GM21825 (cell line): ENCODE results near the gene SAC3D1.
A peak's percentile ranks its signal among the peaks of the same experiment; 100 is the strongest.
"Not testable (repeated sequence)": the region's sequence is repeated elsewhere in the genome, so short reads cannot be mapped to it uniquely, and the experiment has no call there.

Source experiments
- ATAC-seq: cut with Tn5 transposase; IDR thresholded peaks from one replicate; pipeline ENCODE4 v1.9.1; 2021; ENCODE audit warnings: mild to moderate bottlenecking, moderate library complexity; ENCODE audit not compliant: unreplicated experiment

SAC3D1 gene

GRCh38 chr11:65023502-65023901, 17.5 kb upstream of the SAC3D1 start:
- ATAC-seq = not testable (repeated sequence)

- ATAC-seq = no peak
Measured at GRCh38 chr11:65026810-65027209, 14.2 kb upstream of the SAC3D1 start.

GRCh38 chr11:65027213-65028067, 13.6 kb upstream of the SAC3D1 start, which contains the start of gene SNX15:
Gene SNX15, plus strand, starts transcription at chr11:65027439. Its CDS starts 99 bp downstream, at chr11:65027538.
- peak; percentile 84 for ATAC-seq

GRCh38 chr11:65032216-65032615, 8.8 kb upstream of the SAC3D1 start:
- ATAC-seq = no peak

GRCh38 chr11:65034423-65034822, 6.6 kb upstream of the SAC3D1 start:
- ATAC-seq = no peak

GRCh38 chr11:65035579-65035978, 5.4 kb upstream of the SAC3D1 start:
- ATAC-seq = no peak

GRCh38 chr11:65036931-65037330, 4.1 kb upstream of the SAC3D1 start:
- no peak for ATAC-seq

- ATAC-seq = no peak
Measured at GRCh38 chr11:65040520-65040846, 527 bp upstream of the SAC3D1 start.

- no peak for ATAC-seq
Measured at GRCh38 chr11:65042891-65043290, 1.9 kb downstream of the SAC3D1 start.

GRCh38 chr11:65043881-65044501, 3.0 kb downstream of the SAC3D1 start:
- no peak for ATAC-seq

GRCh38 chr11:65045061-65045460, 4.1 kb downstream of the SAC3D1 start:
- no peak for ATAC-seq

- no peak for ATAC-seq
Measured at GRCh38 chr11:65045728-65046127, 4.7 kb downstream of the SAC3D1 start.

- ATAC-seq = no peak
Measured at GRCh38 chr11:65047581-65048422, 6.8 kb downstream of the SAC3D1 start.

GRCh38 chr11:65051398-65051858, 10.4 kb downstream of the SAC3D1 start:
- ATAC-seq = no peak

- ATAC-seq = no peak
Measured at GRCh38 chr11:65053827-65054508, 13.0 kb downstream of the SAC3D1 start.

- ATAC-seq = no peak
Measured at GRCh38 chr11:65055538-65055937, 14.5 kb downstream of the SAC3D1 start.

- no peak for ATAC-seq
Measured at GRCh38 chr11:65056999-65057398, 16.0 kb downstream of the SAC3D1 start.

- no peak for ATAC-seq
Measured at GRCh38 chr11:65057526-65057925, 16.5 kb downstream of the SAC3D1 start.

GRCh38 chr11:65058012-65058411, 17.0 kb downstream of the SAC3D1 start:
- no peak for ATAC-seq

GRCh38 chr11:65058419-65059054, 17.5 kb downstream of the SAC3D1 start, which contains the start of gene NAALADL1:
Gene NAALADL1, minus strand, starts transcription at chr11:65058553. Its CDS starts 32 bp downstream, at chr11:65058521.
- no peak for ATAC-seq
